ENCODE results near the gene B3GNT3. TPM values are rescaled to one million over a fixed set of nuclear protein-coding genes. Genes with fewer than 3 reads are reported as not detected.
A peak's percentile ranks its signal among the peaks of the same experiment; 100 is the strongest.

B3GNT3 gene
- total and polyA plus RNA-seq, 9 of the 15 experiments (the other 6 are each of a cell fraction or from before 2014, with no cell fraction given), result 0.06 to 0.11 (median 0.07) TPM; not detected in 6

DNA sequence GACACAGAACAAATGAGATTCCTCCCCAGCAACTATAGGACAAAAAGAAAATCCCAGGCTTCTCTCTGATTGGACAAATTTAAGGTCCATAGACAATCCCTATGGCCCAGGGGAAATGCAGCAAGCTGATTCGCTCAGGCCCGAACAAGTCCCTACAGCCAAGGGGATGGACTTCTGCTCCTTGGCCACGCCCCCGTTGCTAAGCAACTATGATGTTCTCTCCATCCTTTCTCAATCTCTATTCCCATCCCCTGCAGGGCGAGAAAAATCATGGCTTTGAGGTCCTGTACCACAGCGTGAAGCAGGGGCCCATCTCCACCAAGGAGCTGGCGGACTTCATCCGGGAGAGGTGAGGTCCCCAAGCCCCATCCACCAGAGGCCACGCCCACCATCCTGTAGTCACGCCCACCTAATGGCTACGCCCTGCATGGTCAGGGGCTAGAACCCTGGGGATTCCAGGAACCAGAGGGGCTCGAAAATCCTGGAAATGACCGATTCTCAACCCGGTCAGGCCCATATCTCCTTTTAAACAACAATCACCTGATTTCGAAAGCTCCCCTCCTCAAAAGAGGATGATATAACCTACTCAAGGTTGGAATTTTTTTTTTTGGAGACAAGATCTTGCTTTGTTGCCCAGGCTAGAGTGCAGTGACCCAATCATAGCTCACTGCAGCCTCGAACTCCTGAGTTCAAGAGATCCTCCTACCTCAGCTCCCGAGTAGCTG is 32.3 kb upstream of the B3GNT3 start (continued):
- TF ChIP-seq, protein P1, sequence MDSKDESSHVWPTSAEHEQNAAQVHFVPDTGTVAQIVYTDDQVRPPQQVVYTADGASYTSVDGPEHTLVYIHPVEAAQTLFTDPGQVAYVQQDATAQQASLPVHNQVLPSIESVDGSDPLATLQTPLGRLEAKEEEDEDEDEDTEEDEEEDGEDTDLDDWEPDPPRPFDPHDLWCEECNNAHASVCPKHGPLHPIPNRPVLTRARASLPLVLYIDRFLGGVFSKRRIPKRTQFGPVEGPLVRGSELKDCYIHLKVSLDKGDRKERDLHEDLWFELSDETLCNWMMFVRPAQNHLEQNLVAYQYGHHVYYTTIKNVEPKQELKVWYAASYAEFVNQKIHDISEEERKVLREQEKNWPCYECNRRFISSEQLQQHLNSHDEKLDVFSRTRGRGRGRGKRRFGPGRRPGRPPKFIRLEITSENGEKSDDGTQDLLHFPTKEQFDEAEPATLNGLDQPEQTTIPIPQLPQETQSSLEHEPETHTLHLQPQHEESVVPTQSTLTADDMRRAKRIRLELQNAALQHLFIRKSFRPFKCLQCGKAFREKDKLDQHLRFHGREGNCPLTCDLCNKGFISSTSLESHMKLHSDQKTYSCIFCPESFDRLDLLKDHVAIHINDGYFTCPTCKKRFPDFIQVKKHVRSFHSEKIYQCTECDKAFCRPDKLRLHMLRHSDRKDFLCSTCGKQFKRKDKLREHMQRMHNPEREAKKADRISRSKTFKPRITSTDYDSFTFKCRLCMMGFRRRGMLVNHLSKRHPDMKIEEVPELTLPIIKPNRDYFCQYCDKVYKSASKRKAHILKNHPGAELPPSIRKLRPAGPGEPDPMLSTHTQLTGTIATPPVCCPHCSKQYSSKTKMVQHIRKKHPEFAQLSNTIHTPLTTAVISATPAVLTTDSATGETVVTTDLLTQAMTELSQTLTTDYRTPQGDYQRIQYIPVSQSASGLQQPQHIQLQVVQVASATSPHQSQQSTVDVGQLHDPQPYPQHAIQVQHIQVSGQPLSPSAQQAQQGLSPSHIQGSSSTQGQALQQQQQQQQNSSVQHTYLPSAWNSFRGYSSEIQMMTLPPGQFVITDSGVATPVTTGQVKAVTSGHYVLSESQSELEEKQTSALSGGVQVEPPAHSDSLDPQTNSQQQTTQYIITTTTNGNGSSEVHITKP (IDR thresholded peaks at IDR 0.05; ENCODE audit: partially characterized antibody), result peak; percentile 15
- TF ChIP-seq ZNF384 (IDR thresholded peaks at IDR 0.05; ENCODE audit: low read depth, low read length) (peak; percentile 44; the same call in 1 of the 2 replicates), SRSF9 (IDR thresholded peaks at IDR 0.05; ENCODE audit: borderline replicate concordance, low read depth, low read length) (no peak), CTBP1 (IDR thresholded peaks at IDR 0.05; ENCODE audit: borderline replicate concordance) (peak; percentile 98), NEUROD1 (IDR thresholded peaks at IDR 0.05; ENCODE audit: borderline replicate concordance, low read depth, low read length, partially characterized antibody) (no peak), ZNF79 (CRISPR knock-in tag; IDR thresholded peaks at IDR 0.05; ENCODE audit: low read depth) (no peak), RFX1 (IDR thresholded peaks at IDR 0.05) (peak; percentile 99), SOX6 (IDR thresholded peaks at IDR 0.05) (peak; percentile 55; the same call in 1 of the 2 replicates), CEBPB (tag; IDR thresholded peaks at IDR 0.05) (peak; percentile 41), GABPB1 (CRISPR knock-in tag; IDR thresholded peaks at IDR 0.05) (peak; percentile 47)
- TF ChIP-seq, protein P2, sequence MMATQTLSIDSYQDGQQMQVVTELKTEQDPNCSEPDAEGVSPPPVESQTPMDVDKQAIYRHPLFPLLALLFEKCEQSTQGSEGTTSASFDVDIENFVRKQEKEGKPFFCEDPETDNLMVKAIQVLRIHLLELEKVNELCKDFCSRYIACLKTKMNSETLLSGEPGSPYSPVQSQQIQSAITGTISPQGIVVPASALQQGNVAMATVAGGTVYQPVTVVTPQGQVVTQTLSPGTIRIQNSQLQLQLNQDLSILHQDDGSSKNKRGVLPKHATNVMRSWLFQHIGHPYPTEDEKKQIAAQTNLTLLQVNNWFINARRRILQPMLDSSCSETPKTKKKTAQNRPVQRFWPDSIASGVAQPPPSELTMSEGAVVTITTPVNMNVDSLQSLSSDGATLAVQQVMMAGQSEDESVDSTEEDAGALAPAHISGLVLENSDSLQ (IDR thresholded peaks at IDR 0.05), result peak; percentile 38
- TF ChIP-seq, protein P3, sequence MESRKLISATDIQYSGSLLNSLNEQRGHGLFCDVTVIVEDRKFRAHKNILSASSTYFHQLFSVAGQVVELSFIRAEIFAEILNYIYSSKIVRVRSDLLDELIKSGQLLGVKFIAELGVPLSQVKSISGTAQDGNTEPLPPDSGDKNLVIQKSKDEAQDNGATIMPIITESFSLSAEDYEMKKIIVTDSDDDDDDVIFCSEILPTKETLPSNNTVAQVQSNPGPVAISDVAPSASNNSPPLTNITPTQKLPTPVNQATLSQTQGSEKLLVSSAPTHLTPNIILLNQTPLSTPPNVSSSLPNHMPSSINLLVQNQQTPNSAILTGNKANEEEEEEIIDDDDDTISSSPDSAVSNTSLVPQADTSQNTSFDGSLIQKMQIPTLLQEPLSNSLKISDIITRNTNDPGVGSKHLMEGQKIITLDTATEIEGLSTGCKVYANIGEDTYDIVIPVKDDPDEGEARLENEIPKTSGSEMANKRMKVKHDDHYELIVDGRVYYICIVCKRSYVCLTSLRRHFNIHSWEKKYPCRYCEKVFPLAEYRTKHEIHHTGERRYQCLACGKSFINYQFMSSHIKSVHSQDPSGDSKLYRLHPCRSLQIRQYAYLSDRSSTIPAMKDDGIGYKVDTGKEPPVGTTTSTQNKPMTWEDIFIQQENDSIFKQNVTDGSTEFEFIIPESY (CRISPR knock-in tag; IDR thresholded peaks at IDR 0.05), result peak; percentile 53; the same call in 1 of the 2 replicates

Measured in K562 (cell line).